Chondrocyte (in vitro differentiated cells): ENCODE data around the gene SGCA. TPM values are rescaled to one million over a fixed set of nuclear protein-coding genes. Genes with fewer than 3 reads are reported as not detected.

ENCODE experiments used
- DNase-seq: peaks from one replicate; pipeline ENCODE4 v3.0.0; 2021; ENCODE audit warnings: mixed read lengths, low spot score
- H3K27ac Mint-ChIP-seq: one replicate; pipeline ENCODE4 v1.8.0; 2021; ENCODE audit warnings: mild to moderate bottlenecking, moderate library complexity, mixed read lengths; ENCODE audit not compliant: unreplicated experiment
- H3K27me3 Mint-ChIP-seq: 2 replicates; pipeline ENCODE4 v1.8.0; 2021; ENCODE audit warnings: low read depth, mixed read lengths
- H3K36me3 Mint-ChIP-seq: 2 replicates; pipeline ENCODE4 v1.8.0; 2021; ENCODE audit warnings: low read depth, mixed read lengths
- H3K4me1 Mint-ChIP-seq: 2 replicates; pipeline ENCODE4 v1.8.0; 2021; ENCODE audit warnings: low read depth, mild to moderate bottlenecking, mixed read lengths
- H3K4me3 Mint-ChIP-seq: one replicate; pipeline ENCODE4 v1.8.0; 2021; ENCODE audit warnings: mild to moderate bottlenecking, moderate library complexity, mixed read lengths; ENCODE audit not compliant: unreplicated experiment
- H3K9me3 Mint-ChIP-seq: 2 replicates; pipeline ENCODE4 v1.8.0; 2021; ENCODE audit warnings: low read depth, mixed read lengths
- CTCF ChIP-seq: fragments of 200-600 bp; sonication (generic); IDR thresholded peaks from 2 replicates; pipeline ENCODE4 v1.5.0; 2021; ENCODE audit warnings: antibody characterized with exemption, mild to moderate bottlenecking, moderate library complexity
- total RNA-seq: library from RNA; stranded (reverse); gene quantifications from 3 replicates; pipeline ENCODE4 v1.2.1, GENCODE V29; 2021

The SGCA gene
- total RNA-seq, 1 donor from 2014 or later = 1.3 TPM

GRCh38 chr17:50217591-50217990, 51.8 kb downstream of the SGCA start:
- Mint-ChIP-seq H3K9me3 (no peaks in the 10 kb centered on the region), H3K4me1 (peaks cover 100% of the 10 kb centered on the region), H3K27me3 (no peaks in the 10 kb centered on the region), H3K27ac (peak overlapping the region; percentile 99), H3K36me3 (no peaks in the 10 kb centered on the region), H3K4me3 (peak overlapping the region; percentile 8)
- no peak for TF ChIP-seq CTCF
- DNase-seq = no peak

GRCh38 chr17:50218071-50218759, 52.4 kb downstream of the SGCA start:
- H3K27me3 Mint-ChIP-seq = no peaks in the 10 kb centered on the region
- peak overlapping the region; percentile 37 for H3K4me3 Mint-ChIP-seq
- peaks cover 100% of the 10 kb centered on the region for H3K4me1 Mint-ChIP-seq

GRCh38 chr17:50218771-50219315, 53.0 kb downstream of the SGCA start:
- Mint-ChIP-seq H3K4me1 (peaks cover 99% of the 10 kb centered on the region), H3K9me3 (no peaks in the 10 kb centered on the region), H3K27ac (peak overlapping the region; percentile 99), H3K36me3 (no peaks in the 10 kb centered on the region), H3K4me3 (peak overlapping the region; percentile 37), H3K27me3 (no peaks in the 10 kb centered on the region)
- TF ChIP-seq CTCF = no peak
- DNase-seq = no peak

More at GRCh38 chr17:50218071-50218759, 52.4 kb downstream of the SGCA start:
- DNase-seq = no peak
- Mint-ChIP-seq H3K9me3 (no peaks in the 10 kb centered on the region), H3K27ac (peak overlapping the region; percentile 99), H3K36me3 (no peaks in the 10 kb centered on the region)
- TF ChIP-seq CTCF = no peak

- TF ChIP-seq CTCF = no peak
- Mint-ChIP-seq H3K27me3 (no peaks in the 10 kb centered on the region), H3K27ac (peak overlapping the region; percentile 99), H3K36me3 (no peaks in the 10 kb centered on the region), H3K4me1 (peaks cover 94% of the 10 kb centered on the region), H3K9me3 (no peaks in the 10 kb centered on the region), H3K4me3 (peak overlapping the region; percentile 60)
- no peak for DNase-seq
Measured at GRCh38 chr17:50219342-50219741, 53.5 kb downstream of the SGCA start.

GRCh38 chr17:50219939-50220465, 54.2 kb downstream of the SGCA start:
- Mint-ChIP-seq H3K36me3 (no peaks in the 10 kb centered on the region), H3K4me3 (peak overlapping the region; percentile 60), H3K9me3 (peaks cover 2% of the 10 kb centered on the region), H3K27ac (peak overlapping the region; percentile 99), H3K4me1 (peaks cover 87% of the 10 kb centered on the region), H3K27me3 (no peaks in the 10 kb centered on the region)
- TF ChIP-seq CTCF = no peak
- DNase-seq = no peak
